Panc1 (cell line): Measurements from ENCODE around the gene C6orf89. TPM values are rescaled to one million over a fixed set of nuclear protein-coding genes. Genes with fewer than 3 reads are reported as not detected.

ENCODE experiments used
- ATAC-seq: fragments of 200-7000 bp; cut with Tn5 transposase; 2 replicates; pipeline ENCODE4 v1.9.1; 2020; ENCODE audit warnings: mild to moderate bottlenecking, moderate library complexity
- BruUV-seq: library from RNA; stranded (reverse); fragments of 400-500 nt; replicated peaks from 2 replicates; lab custom pipeline; 2021; lab: Mats Ljungman, UMichigan
- CTCF ChIA-PET: fragments of 300-600 bp; sonication (Branson Sonifier 250); formaldehyde crosslinking; loops from one replicate; lab custom pipeline; 2022; ENCODE audit warnings: antibody characterized with exemption; lab: Charles Lee
- POLR2A ChIA-PET: fragments of 300-600 bp; sonication (Branson Sonifier 250); formaldehyde crosslinking; loops from one replicate; lab custom pipeline; 2022; ENCODE audit warnings: antibody characterized with exemption; lab: Charles Lee
- DNase-seq: peaks from one replicate; pipeline ENCODE4 v3.0.0-alpha.2; 2010; ENCODE audit warnings: low read depth, low spot score
- H3K27ac ChIP-seq: 2 replicates; pipeline ENCODE4 v1.5.1; 2011; ENCODE audit warnings: mild to moderate bottlenecking, low read length, inconsistent platforms
- H3K27me3 ChIP-seq: fragments of 200-500 bp; sonication (Bioruptor generic); 2 replicates; pipeline ENCODE4 v1.6.0; 2014; ENCODE audit warnings: low read length, inconsistent platforms; ENCODE audit not compliant: control insufficient read depth, insufficient read depth
- H3K36me3 ChIP-seq: fragments of 200-500 bp; sonication (Bioruptor generic); 2 replicates; pipeline ENCODE4 v1.5.1; 2014; ENCODE audit warnings: inconsistent platforms, mild to moderate bottlenecking, low read length, moderate library complexity; ENCODE audit not compliant: control insufficient read depth, insufficient read depth
- H3K4me1 ChIP-seq: 2 replicates; pipeline ENCODE4 v1.5.1; 2011; ENCODE audit warnings: inconsistent platforms, mild to moderate bottlenecking, low read length, moderate library complexity; ENCODE audit not compliant: control insufficient read depth, insufficient read depth
- H3K4me3 ChIP-seq, 2 experiments: 2 replicates each; pipeline ENCODE4 v1.5.1; 2011 to 2012; ENCODE audit warnings: low read depth in 2 of 2, low read length in 2 of 2, mild to moderate bottlenecking in 2 of 2, inconsistent platforms in 1 of 2, moderate library complexity in 1 of 2
- H3K9me3 ChIP-seq: fragments of 200-500 bp; sonication (Bioruptor generic); 2 replicates; pipeline ENCODE4 v1.5.1; 2014; ENCODE audit warnings: low read depth, mild to moderate bottlenecking, inconsistent platforms, low read length, moderate library complexity; ENCODE audit not compliant: control insufficient read depth, insufficient read depth
- CTCF ChIP-seq: fragments of 450-650 bp; IDR thresholded peaks from 2 replicates; pipeline ENCODE4 v1.5.1; 2017; ENCODE audit warnings: mild to moderate bottlenecking
- POLR2AphosphoS5 ChIP-seq: IDR thresholded peaks from 2 replicates; pipeline ENCODE4 v1.6.1; 2012; ENCODE audit warnings: mild to moderate bottlenecking, low read depth, low read length, moderate library complexity
- REST ChIP-seq, 2 experiments: IDR thresholded peaks; 2 replicates each; pipeline ENCODE4 v1.6.1; 2011 to 2012; ENCODE audit warnings: low read depth in 2 of 2, control low read depth in 1 of 2, low read length in 1 of 2, mild to moderate bottlenecking in 1 of 2, moderate library complexity in 1 of 2; ENCODE audit not compliant: insufficient read depth in 1 of 2
- SIN3A ChIP-seq: IDR thresholded peaks from 2 replicates; pipeline ENCODE4 v1.6.1; 2012; ENCODE audit warnings: low read depth, mild to moderate bottlenecking, low read length, moderate library complexity, borderline replicate concordance; ENCODE audit not compliant: insufficient read depth
- TCF7L2 ChIP-seq: IDR thresholded peaks from 2 replicates; pipeline ENCODE4 v1.6.1; 2011; ENCODE audit warnings: mild to moderate bottlenecking, low read depth, low read length, inconsistent platforms
- in situ Hi-C: cut with HindIII; loops from 2 replicates; pipeline ENCODE4 v1.10.0; 2016; ENCODE audit warnings: low sequenced_read_pairs, low pct_unique_long_range_greater_than_20kb
- intact Hi-C: fragments of 100-400 bp; cut with micrococcal nuclease; formaldehyde crosslinking; loops from one replicate; pipeline ENCODE4 v1.10.0; 2022; ENCODE audit not compliant: unreplicated experiment
- total RNA-seq: library from RNA; stranded (reverse); gene quantifications from one replicate; pipeline ENCODE4 v1.2.1, GENCODE V29; 2021; ENCODE audit not compliant: unreplicated experiment

The C6orf89 gene
- total RNA-seq, 1 experiment from 2014 or later: 59.2 TPM

- no peak overlapping the region for H3K4me3 ChIP-seq
- ATAC-seq: no peak
- peaks cover 8% of the 10 kb centered on the region; the same call in 1 of the 2 replicates for H3K4me1 ChIP-seq
- no TSS peak for BruUV-seq
- ChIA-PET CTCF (no interaction called here), POLR2A (no interaction called here)
- in situ Hi-C loops (no loop called here), intact Hi-C loops (no loop called here)
- no peaks in the 10 kb centered on the region for H3K27me3 ChIP-seq
- H3K9me3 ChIP-seq: no peaks in the 10 kb centered on the region
- H3K36me3 ChIP-seq: no peaks in the 10 kb centered on the region
- DNase-seq: no peak
- no peak overlapping the region for H3K27ac ChIP-seq
- TF ChIP-seq REST (IDR thresholded peaks at IDR 0.05; ENCODE audit: insufficient read depth in 1 of 2, low read depth in 2 of 2, low read length in 1 of 2) (no peak), POLR2AphosphoS5 (no peak), CTCF (no peak), TCF7L2 (no peak), SIN3A (no peak)
Measured at GRCh38 chr6:36957773-36958271, 72.1 kb downstream of the C6orf89 start.

GRCh38 chr6:36958775-36959554 lies 73.2 kb downstream of the C6orf89 start:
- no peak overlapping the region for H3K4me3 ChIP-seq
- H3K9me3 ChIP-seq: no peaks in the 10 kb centered on the region
- no peak for TF ChIP-seq REST (IDR thresholded peaks at IDR 0.05; ENCODE audit: insufficient read depth in 1 of 2, low read depth in 2 of 2, low read length in 1 of 2)
- no peak for TF ChIP-seq CTCF
- TF ChIP-seq POLR2AphosphoS5: no peak
- no peak for TF ChIP-seq TCF7L2
- no peak for TF ChIP-seq SIN3A
- DNase-seq: no peak
- H3K27me3 ChIP-seq: no peaks in the 10 kb centered on the region
- H3K27ac ChIP-seq: no peak overlapping the region
- no TSS peak for BruUV-seq
- in situ Hi-C loops: no loop called here
- H3K36me3 ChIP-seq: no peaks in the 10 kb centered on the region
- ATAC-seq: no peak
- intact Hi-C loops: no loop called here
- ChIA-PET POLR2A (interaction anchor here (0.6 kb wide), 1 partner anchor 200 kb away, joined by 9 read pairs; no protein-coding TSS in a partner anchor), CTCF (no interaction called here)
- peaks cover 8% of the 10 kb centered on the region; the same call in 1 of the 2 replicates for H3K4me1 ChIP-seq
